BLaER1 treated with 17β-estradiol and CSF1 and Interleukin-3, amounts not matched to agents 10 nM and 100 nM (cell line): ENCODE data around the gene COL7A1.

ENCODE experiments used
- H3K27ac ChIP-seq, 11 experiments: shearing (Covaris generic); formaldehyde crosslinking; 2 replicates each; pipeline ENCODE4 v1.8.1; 2022
- H3K27me3 ChIP-seq, 11 experiments: shearing (Covaris generic); formaldehyde crosslinking; 2 replicates each; pipeline ENCODE4 v1.8.1; 2022
- H3K36me3 ChIP-seq, 11 experiments: shearing (Covaris generic); formaldehyde crosslinking; 2 replicates each; pipeline ENCODE4 v1.8.1; 2022
- H3K4me1 ChIP-seq, 10 experiments: shearing (Covaris generic); formaldehyde crosslinking; 2 replicates each; pipeline ENCODE4 v1.8.1; 2022
- H3K4me2 ChIP-seq, 11 experiments: shearing (Covaris generic); formaldehyde crosslinking; 2 replicates each; pipeline ENCODE4 v1.8.1; 2022
- H3K4me3 ChIP-seq, 10 experiments: shearing (Covaris generic); formaldehyde crosslinking; 2 replicates each; pipeline ENCODE4 v1.8.1; 2022
- H3K9ac ChIP-seq, 11 experiments: shearing (Covaris generic); formaldehyde crosslinking; 2 replicates each; pipeline ENCODE4 v1.8.1; 2022
- H3K9me3 ChIP-seq, 11 experiments: shearing (Covaris generic); formaldehyde crosslinking; replicated peaks in 1 of 11; 2 replicates each; pipeline ENCODE4 v1.8.1; 2022
- H4K20me1 ChIP-seq, 11 experiments: shearing (Covaris generic); formaldehyde crosslinking; 2 replicates each; pipeline ENCODE4 v1.8.1; 2022
- Cebpa-rat ChIP-seq, 11 experiments: shearing (Covaris generic); IDR thresholded peaks; 2 replicates each; pipeline ENCODE4 v1.8.1; 2022

The COL7A1 gene

DNA sequence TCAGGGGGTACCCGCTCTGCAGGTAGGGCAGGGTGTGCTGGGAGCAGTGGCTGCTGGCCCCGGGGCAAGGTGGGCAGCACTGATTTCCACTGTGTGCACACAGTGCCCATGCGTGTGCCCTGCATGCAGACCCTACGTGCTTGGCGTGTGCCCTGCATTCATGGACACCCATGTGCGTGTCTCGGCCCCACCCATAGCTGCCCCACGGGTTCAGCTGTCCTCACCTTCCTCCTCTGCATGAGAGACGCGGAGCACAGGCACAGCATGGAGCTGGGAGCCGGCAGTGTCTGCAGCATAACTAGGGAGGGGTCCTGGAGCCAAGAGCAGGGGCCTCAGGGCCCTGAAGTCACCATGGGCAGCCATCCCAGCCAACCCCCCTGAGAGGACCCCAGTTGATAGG lies 29.9 kb downstream of the COL7A1 start:
- H3K9me3 ChIP-seq: no peaks in the 10 kb centered on the region
- no peaks in the 10 kb centered on the region for H3K27me3 ChIP-seq
- TF ChIP-seq Cebpa-rat (IDR thresholded peaks at IDR 0.05): no peak
- H3K4me1 ChIP-seq: peaks cover 69 to 87% (median 74%) of the 10 kb centered on the region in 10 experiments
- H4K20me1 ChIP-seq: no peaks in the 10 kb centered on the region
- H3K9ac ChIP-seq: peak overlapping the region in 10 of 11 experiments; percentile 12 to 80 (median 76); a peak in 16 of 22 replicates
- H3K4me2 ChIP-seq: peak overlapping the region; percentile 87 to 99 (median 97)
- H3K36me3 ChIP-seq: no peaks in the 10 kb centered on the region
- H3K27ac ChIP-seq: peak overlapping the region in 10 of 11 experiments; percentile 8 to 94 (median 89); a peak in 19 of 22 replicates
- H3K4me3 ChIP-seq: peak overlapping the region in 2 of 10 experiments; percentile 2 to 63; a peak in 3 of 20 replicates

DNA sequence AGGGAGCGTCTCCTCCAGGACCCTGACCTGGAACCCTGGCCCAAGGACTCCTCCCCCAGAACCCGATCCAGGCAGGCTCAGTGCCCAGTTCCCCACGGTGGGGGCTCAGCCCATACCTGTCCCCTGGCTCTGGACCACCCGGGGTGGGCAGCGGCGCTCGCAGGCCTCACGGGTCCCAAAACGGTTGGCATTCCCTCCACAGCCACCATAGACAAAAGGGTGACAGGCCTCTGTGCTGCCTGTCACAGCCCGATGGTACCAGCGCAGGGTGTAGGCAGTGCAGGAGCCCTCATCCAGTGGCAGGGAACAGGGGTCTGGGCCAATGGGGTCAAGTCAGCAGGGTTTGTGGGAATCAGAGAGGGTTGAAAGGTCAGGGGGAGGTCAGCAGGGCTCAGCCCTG lies 30.5 kb downstream of the COL7A1 start:
- peak overlapping the region; percentile 24 to 94 (median 89); a peak in 21 of 22 replicates for H3K27ac ChIP-seq
- no peaks in the 10 kb centered on the region for H3K36me3 ChIP-seq
- no peaks in the 10 kb centered on the region for H3K9me3 ChIP-seq
- peak overlapping the region; percentile 87 to 99 (median 97) for H3K4me2 ChIP-seq
- no peaks in the 10 kb centered on the region for H4K20me1 ChIP-seq
- H3K9ac ChIP-seq: peak overlapping the region; percentile 46 to 80 (median 76); a peak in 21 of 22 replicates
- no peaks in the 10 kb centered on the region for H3K27me3 ChIP-seq
- TF ChIP-seq Cebpa-rat (IDR thresholded peaks at IDR 0.05): no peak
- H3K4me1 ChIP-seq: peaks cover 74 to 92% (median 80%) of the 10 kb centered on the region in 10 experiments
- H3K4me3 ChIP-seq: peak overlapping the region in 7 of 10 experiments; percentile 40 to 63 (median 48); a peak in 9 of 20 replicates

DNA sequence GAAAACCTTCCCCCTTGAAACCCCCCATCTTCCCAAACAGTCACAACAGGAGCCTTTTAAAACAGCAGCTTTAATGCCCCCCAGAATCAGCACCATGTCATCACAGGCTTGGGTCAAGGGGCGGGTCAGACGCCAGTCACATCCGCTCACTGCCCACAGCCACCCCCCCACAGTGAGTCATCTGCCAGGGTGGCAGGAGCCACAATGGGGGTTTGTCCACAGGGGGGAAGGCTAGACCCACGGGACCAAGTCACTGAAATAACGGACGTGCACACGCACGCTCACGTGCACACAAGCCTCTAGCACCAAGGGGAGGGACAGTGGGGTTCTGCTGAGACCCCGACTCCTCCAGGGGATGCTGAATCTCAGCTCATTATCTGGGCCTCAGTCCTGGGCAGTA lies 31.1 kb downstream of the COL7A1 start:
- Histone ChIP-seq H3K4me2 (peak overlapping the region; percentile 87 to 99 (median 97)), H3K27ac (peak overlapping the region; percentile 71 to 94 (median 89); a peak in 21 of 22 replicates), H3K4me1 (peaks cover 81 to 94% (median 86%) of the 10 kb centered on the region in 10 experiments), H3K27me3 (no peaks in the 10 kb centered on the region), H3K36me3 (no peaks in the 10 kb centered on the region), H3K9ac (peak overlapping the region; percentile 59 to 80 (median 76); a peak in 21 of 22 replicates), H3K9me3 (no peaks in the 10 kb centered on the region), H3K4me3 (peak overlapping the region in 9 of 10 experiments; percentile 6 to 63 (median 48); a peak in 17 of 20 replicates), H4K20me1 (no peaks in the 10 kb centered on the region)
- TF ChIP-seq Cebpa-rat (IDR thresholded peaks at IDR 0.05): no peak

DNA sequence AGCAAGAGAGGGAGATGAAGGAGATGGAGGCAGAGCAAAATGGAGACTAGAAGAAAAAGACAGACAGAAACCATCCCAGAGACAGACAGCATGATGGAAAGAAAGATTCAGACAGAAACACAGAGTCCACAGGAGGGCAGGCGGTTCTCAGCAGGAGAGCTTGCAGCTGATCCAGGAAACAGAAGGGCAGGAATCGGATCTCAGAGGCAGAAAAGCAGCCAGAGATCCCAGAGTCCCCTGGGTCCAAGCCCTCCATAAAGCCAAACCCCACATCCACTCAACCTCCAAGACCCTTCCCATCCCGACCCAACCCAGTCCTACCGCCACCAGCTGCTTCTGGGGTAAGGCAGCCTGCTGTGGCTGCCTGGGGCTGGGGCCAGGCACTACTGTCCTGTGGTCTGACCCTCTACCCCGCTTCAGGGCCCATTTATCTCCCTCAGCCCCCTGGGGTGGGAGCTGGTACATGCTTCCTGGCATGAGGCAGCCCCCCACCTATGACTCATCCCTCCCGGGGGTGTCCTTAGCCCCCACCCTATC lies 31.7 kb downstream of the COL7A1 start, which contains the start of gene UCN2:
UCN2 (minus strand) TSS at position 400 of the 537 bp plus-strand sequence. CDS start 657 bp downstream, outside the sequence.
- no peaks in the 10 kb centered on the region for H3K9me3 ChIP-seq
- H3K4me1 ChIP-seq: peaks cover 87 to 94% (median 90%) of the 10 kb centered on the region in 10 experiments
- H3K27me3 ChIP-seq: no peaks in the 10 kb centered on the region
- TF ChIP-seq Cebpa-rat (IDR thresholded peaks at IDR 0.05): no peak
- no peaks in the 10 kb centered on the region for H4K20me1 ChIP-seq
- H3K4me3 ChIP-seq: peak within 1 kb of the TSS in 9 of 10 experiments; percentile 6 to 63 (median 48); a peak in 17 of 20 replicates
- H3K9ac ChIP-seq: peak within 1 kb of the TSS; percentile 59 to 80 (median 76)
- peak within 1 kb of the TSS; percentile 87 to 99 (median 97) for H3K4me2 ChIP-seq
- peak within 1 kb of the TSS; percentile 71 to 94 (median 89) for H3K27ac ChIP-seq
- H3K36me3 ChIP-seq: no peaks in the 10 kb centered on the region

DNA sequence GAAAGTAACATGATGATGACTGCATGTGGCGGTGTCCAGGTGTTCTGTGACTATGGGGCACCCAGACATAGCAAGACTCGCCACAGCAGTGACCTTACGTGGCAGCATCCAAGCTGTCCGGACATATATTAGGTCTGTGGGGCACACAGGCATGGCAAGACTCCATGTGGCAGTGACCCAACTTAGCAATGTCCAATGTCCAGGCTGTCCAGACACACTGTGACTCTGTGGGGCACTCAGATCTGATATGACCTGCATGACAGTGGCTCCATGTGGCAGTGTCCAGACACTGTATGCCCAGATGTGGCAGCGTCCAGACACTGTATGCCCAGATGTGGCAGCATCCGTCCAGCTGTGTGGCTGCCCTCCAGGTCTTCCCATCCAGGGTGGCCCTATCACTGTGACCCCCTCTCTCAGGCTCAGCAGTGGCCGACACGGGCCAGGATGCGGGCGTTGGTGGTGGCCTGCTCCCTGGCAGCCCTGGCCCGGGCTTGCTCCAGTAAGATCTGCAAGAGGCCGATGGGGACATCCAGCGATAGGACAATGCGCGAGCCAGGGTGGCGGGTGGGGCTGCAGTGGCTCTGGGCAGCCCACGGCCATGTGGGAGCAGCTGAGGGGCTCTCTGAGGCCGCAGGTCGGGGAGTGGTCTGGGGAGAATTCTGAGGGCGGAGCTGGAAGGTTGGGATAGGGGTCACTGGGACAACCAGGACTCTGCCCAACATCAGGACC lies 32.6 kb downstream of the COL7A1 start:
- no peaks in the 10 kb centered on the region for H3K9me3 ChIP-seq
- H3K27me3 ChIP-seq: no peaks in the 10 kb centered on the region
- peaks cover 96 to 100% (median 98%) of the 10 kb centered on the region in 10 experiments for H3K4me1 ChIP-seq
- peak overlapping the region in 10 of 11 experiments; percentile 59 to 80 (median 77); a peak in 20 of 22 replicates for H3K9ac ChIP-seq
- H3K4me2 ChIP-seq: peak overlapping the region; percentile 87 to 99 (median 97)
- no peaks in the 10 kb centered on the region for H3K36me3 ChIP-seq
- peak overlapping the region in 3 of 10 experiments; percentile 1 to 51 (median 49); a peak in 3 of 20 replicates for H3K4me3 ChIP-seq
- peak overlapping the region in 10 of 11 experiments; percentile 83 to 94 (median 89); a peak in 20 of 22 replicates for H3K27ac ChIP-seq
- H4K20me1 ChIP-seq: no peaks in the 10 kb centered on the region
- TF ChIP-seq Cebpa-rat (IDR thresholded peaks at IDR 0.05): no peak

DNA sequence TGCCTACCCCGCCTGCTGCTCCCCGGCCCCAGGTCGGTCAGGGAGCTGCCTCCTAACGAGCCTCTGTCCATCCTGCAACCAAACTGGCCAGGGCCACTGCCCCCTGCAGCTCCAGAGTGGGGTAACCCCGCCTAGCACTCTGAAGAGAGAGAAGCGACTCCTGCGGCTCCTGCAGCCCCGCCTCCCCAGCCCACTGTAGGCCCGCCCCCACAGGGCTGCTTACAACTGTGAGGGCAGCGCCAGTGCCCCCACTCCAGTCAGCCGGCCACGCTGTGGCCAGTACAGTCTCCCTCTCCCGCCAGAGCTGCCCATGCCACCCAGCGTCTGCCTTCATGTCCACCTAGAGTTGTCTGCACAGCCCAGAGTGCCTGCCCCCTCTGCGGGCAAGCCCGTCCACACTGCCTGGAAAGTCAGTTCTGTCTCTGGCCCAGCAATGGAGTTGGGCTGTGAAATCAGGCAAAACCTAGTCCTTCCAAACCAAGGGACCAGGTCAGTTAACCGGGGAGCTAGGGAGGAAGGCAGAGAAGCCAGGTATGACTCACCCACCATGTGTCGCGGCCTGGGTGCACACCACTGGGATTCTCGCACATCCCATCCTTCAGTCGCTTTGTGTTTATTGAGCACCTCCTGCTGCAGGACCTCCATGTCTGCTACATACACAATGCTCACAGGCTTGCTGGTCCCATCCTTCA lies 33.9 kb downstream of the COL7A1 start:
- H3K4me2 ChIP-seq: peak overlapping the region; percentile 87 to 99 (median 97)
- H3K4me3 ChIP-seq: peak overlapping the region; percentile 35 to 65 (median 52)
- no peaks in the 10 kb centered on the region for H4K20me1 ChIP-seq
- no peaks in the 10 kb centered on the region for H3K27me3 ChIP-seq
- no peaks in the 10 kb centered on the region for H3K36me3 ChIP-seq
- TF ChIP-seq Cebpa-rat (IDR thresholded peaks at IDR 0.05): no peak
- peaks cover 87 to 95% (median 93%) of the 10 kb centered on the region in 10 experiments for H3K4me1 ChIP-seq
- peak overlapping the region; percentile 24 to 94 (median 84); a peak in 21 of 22 replicates for H3K27ac ChIP-seq
- H3K9me3 ChIP-seq: no peaks in the 10 kb centered on the region
- peak overlapping the region; percentile 30 to 79 (median 67); a peak in 21 of 22 replicates for H3K9ac ChIP-seq

DNA sequence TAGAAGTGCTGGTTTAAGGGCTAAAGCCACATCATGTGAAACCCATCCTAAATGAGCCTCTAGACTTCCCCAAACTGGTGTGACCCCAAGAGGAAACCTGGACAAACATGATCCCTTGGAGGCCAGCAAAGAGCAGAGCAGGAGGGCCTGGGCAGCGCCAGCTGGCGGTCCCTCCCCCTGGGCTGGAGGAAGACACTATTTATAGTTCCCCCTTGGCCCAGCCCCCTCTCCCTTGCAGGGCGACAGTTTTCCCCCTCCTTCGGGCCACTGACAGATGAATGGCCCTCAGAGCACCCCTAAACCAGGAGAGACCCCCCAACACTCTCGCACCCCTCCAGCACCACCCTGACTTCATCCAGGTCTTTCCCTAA lies 34.5 kb downstream of the COL7A1 start:
- H3K9me3 ChIP-seq: no peaks in the 10 kb centered on the region
- peak overlapping the region; percentile 30 to 79 (median 67) for H3K9ac ChIP-seq
- no peaks in the 10 kb centered on the region for H3K27me3 ChIP-seq
- H3K4me1 ChIP-seq: peaks cover 85 to 95% (median 93%) of the 10 kb centered on the region in 10 experiments
- H3K4me3 ChIP-seq: peak overlapping the region; percentile 35 to 65 (median 52)
- no peak for TF ChIP-seq Cebpa-rat (IDR thresholded peaks at IDR 0.05)
- peak overlapping the region; percentile 24 to 94 (median 84); a peak in 21 of 22 replicates for H3K27ac ChIP-seq
- H3K4me2 ChIP-seq: peak overlapping the region; percentile 87 to 99 (median 97)
- no peaks in the 10 kb centered on the region for H3K36me3 ChIP-seq
- no peaks in the 10 kb centered on the region for H4K20me1 ChIP-seq

DNA sequence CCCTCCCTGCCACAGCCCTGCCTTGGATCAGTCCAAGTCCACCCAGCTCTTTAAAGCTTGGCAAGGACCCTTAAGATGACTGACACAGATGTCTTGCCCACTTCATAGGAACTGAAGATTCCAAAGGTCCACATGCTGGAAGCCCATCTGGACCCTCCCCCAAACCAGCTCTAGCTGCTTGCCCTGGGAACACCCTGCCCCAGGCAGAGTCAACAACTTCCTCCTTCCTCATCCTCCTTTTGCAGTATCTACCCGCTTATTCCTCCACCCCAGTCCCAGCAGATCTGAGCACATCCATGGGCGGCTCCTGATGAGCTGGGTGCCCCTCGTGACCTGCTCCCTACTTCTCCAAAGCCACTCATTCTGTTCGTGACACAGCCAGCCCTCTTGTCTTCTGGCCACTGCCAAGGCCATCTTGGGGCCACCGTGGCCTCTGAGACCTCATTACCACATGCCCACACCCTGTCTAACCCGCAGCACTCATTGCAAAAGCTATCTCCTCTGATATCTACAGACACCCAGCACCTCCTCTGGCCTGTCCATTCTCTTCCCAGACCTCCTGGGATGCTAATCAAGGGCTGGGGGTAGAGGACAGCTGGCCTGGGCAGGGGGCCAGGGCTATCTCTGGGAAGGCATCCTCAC lies 36.5 kb downstream of the COL7A1 start:
- H3K27me3 ChIP-seq: no peaks in the 10 kb centered on the region
- H4K20me1 ChIP-seq: no peaks in the 10 kb centered on the region
- H3K9me3 ChIP-seq: no peaks in the 10 kb centered on the region
- H3K36me3 ChIP-seq: no peaks in the 10 kb centered on the region
- H3K9ac ChIP-seq: peak overlapping the region; percentile 24 to 79 (median 61); a peak in 20 of 22 replicates
- peaks cover 85 to 95% (median 93%) of the 10 kb centered on the region in 10 experiments for H3K4me1 ChIP-seq
- no peak for TF ChIP-seq Cebpa-rat (IDR thresholded peaks at IDR 0.05)
- peak overlapping the region; percentile 19 to 94 (median 63); a peak in 19 of 22 replicates for H3K27ac ChIP-seq
- H3K4me3 ChIP-seq: peak overlapping the region in 1 of 10 experiments; percentile 78; a peak in 4 of 20 replicates
- peak overlapping the region; percentile 87 to 99 (median 97) for H3K4me2 ChIP-seq
